Activated T-helper 9 cell treated with anti-CD3 and anti-CD28 coated beads, Interleukin-2, amount 50 U/mL, for 16 hours (primary cell): ENCODE data around the gene SDHC.
"Not testable (repeated sequence)": the region's sequence is repeated elsewhere in the genome, so short reads cannot be mapped to it uniquely, and the experiment has no call there.

ENCODE experiments used
- DNase-seq: peaks from one replicate; pipeline ENCODE4 v3.0.0-alpha.2; 2020; ENCODE audit warnings: low read depth

SDHC gene

GRCh38 chr1:161388639-161389038 lies 74.5 kb downstream of the SDHC start:
- DNase-seq: no peak

GRCh38 chr1:161389158-161389557 lies 75.0 kb downstream of the SDHC start:
- not testable (repeated sequence) for DNase-seq

GRCh38 chr1:161389691-161390558 lies 75.7 kb downstream of the SDHC start:
- DNase-seq: peak; percentile 88

GRCh38 chr1:161390559-161390858 lies 76.3 kb downstream of the SDHC start:
- no peak for DNase-seq

- DNase-seq: not testable (repeated sequence)
Measured at GRCh38 chr1:161391136-161391535, 77.0 kb downstream of the SDHC start.

GRCh38 chr1:161391611-161392010 lies 77.4 kb downstream of the SDHC start:
- no peak for DNase-seq

GRCh38 chr1:161393151-161393550 lies 79.0 kb downstream of the SDHC start:
- DNase-seq: no peak

GRCh38 chr1:161397038-161397437 lies 82.9 kb downstream of the SDHC start:
- not testable (repeated sequence) for DNase-seq

- no peak for DNase-seq
Measured at GRCh38 chr1:161398900-161399256, 84.7 kb downstream of the SDHC start.

GRCh38 chr1:161399257-161399998 lies 85.2 kb downstream of the SDHC start:
- DNase-seq: peak; percentile 87

GRCh38 chr1:161402446-161402845 lies 88.3 kb downstream of the SDHC start:
- DNase-seq: no peak

GRCh38 chr1:161404051-161404597 lies 89.9 kb downstream of the SDHC start:
- no peak for DNase-seq

- not testable (repeated sequence) for DNase-seq
Measured at GRCh38 chr1:161406551-161406950, 92.4 kb downstream of the SDHC start.

GRCh38 chr1:161407451-161407985 lies 93.3 kb downstream of the SDHC start:
- no peak for DNase-seq

- no peak for DNase-seq
Measured at GRCh38 chr1:161408429-161409052, 94.4 kb downstream of the SDHC start.

- not testable (repeated sequence) for DNase-seq
Measured at GRCh38 chr1:161409848-161410635, 95.9 kb downstream of the SDHC start.

- DNase-seq: not testable (repeated sequence)
Measured at GRCh38 chr1:161410636-161410970, 96.4 kb downstream of the SDHC start.
